Body of pancreas (tissue), 4 donors: ENCODE measurements around the gene UGT2B17. TPM values are rescaled to one million over a fixed set of nuclear protein-coding genes. Genes with fewer than 3 reads are reported as not detected.
"Not testable (repeated sequence)": the region's sequence is repeated elsewhere in the genome, so short reads cannot be mapped to it uniquely, and the experiment has no call there.

Experiments used
- ATAC-seq: fragments of 150-250 bp; one replicate; pipeline ENCODE4 v1.9.1; 2016
- DNase-seq, 4 donors: peaks; one replicate each; pipeline ENCODE4 v3.0.0-alpha.2; 2019
- H3K27ac ChIP-seq, 4 donors: fragments of 200-600 bp; sonication (generic); 1 replicate in 3 of 4; 2 replicates in 1 of 4; pipeline versions ENCODE4 v1.5.1 to v1.6.1; 2016 to 2019; ENCODE audit warnings: mild to moderate bottlenecking in 1 of 4, mixed read lengths in 1 of 4, moderate library complexity in 1 of 4
- H3K27me3 ChIP-seq, 2 donors: fragments of 200-600 bp; sonication (generic); one replicate each; pipeline ENCODE4 v1.6.0; 2016; ENCODE audit warnings: mild to moderate bottlenecking in 1 of 2
- H3K36me3 ChIP-seq, 2 donors: fragments of 200-600 bp; sonication (generic); replicated peaks in 1 of 2; 2 replicates each; pipeline ENCODE4 v1.5.1; 2016; ENCODE audit warnings: low read depth in 2 of 2; ENCODE audit not compliant: insufficient read depth in 1 of 2
- H3K4me1 ChIP-seq: fragments of 200-600 bp; sonication (generic); one replicate; pipeline ENCODE4 v1.6.0; 2016
- H3K4me3 ChIP-seq, 2 donors: fragments of 200-600 bp; sonication (generic); 1 replicate in 1 of 2; 2 replicates in 1 of 2; pipeline ENCODE4 v1.5.1; 2016 to 2019
- H3K9me3 ChIP-seq, 3 donors: fragments of 200-600 bp; sonication (generic); 1 replicate in 2 of 3; 2 replicates in 1 of 3; pipeline ENCODE4 v1.5.1; 2016
- CTCF ChIP-seq, 7 experiments: fragments of 450-650 bp in 4 of 7; fragments of 200-600 bp in 3 of 7; sonication (generic) in 3 of 7; IDR thresholded peaks; one replicate each; pipeline ENCODE4 v1.5.1; 2016 to 2019; ENCODE audit warnings: antibody characterized with exemption in 7 of 7
- POLR2A ChIP-seq, 3 donors: fragments of 450-650 bp; IDR thresholded peaks; one replicate each; pipeline ENCODE4 v1.6.1; 2016; ENCODE audit warnings: antibody characterized with exemption in 3 of 3, mild to moderate bottlenecking in 2 of 3
- WGBS, 2 donors: methylation state at CpG; one replicate each; pipeline ENCODE4 v1.1.5; 2017; 5-methylcytosine and 5-hydroxymethylcytosine counted together
- intact Hi-C: fragments of 100-400 bp; cut with DNase I; formaldehyde crosslinking; loops from one replicate; pipeline ENCODE4 v1.15.1; 2023
- total RNA-seq, 2 donors: library from RNA; depleted of rRNA; stranded (reverse); fragments of >200 nt; gene quantifications; one replicate each; pipeline ENCODE4 v1.1.0, GENCODE V29; 2016

The UGT2B17 gene
- not detected for total RNA-seq

GRCh38 chr4:68576272-68577125 is at the start of gene UGT2B17:
Gene UGT2B17, minus strand, starts transcription at chr4:68576322. Its CDS starts 7,838 bp downstream, at chr4:68568484.
- H3K4me3 ChIP-seq, result no peak within 1 kb of the TSS
- 77 to 79% methylated on average over 7 of the region's 7 CpGs for WGBS, 2 donors
- intact Hi-C loops, result no loop called here
- ATAC-seq, result no peak
- TF ChIP-seq CTCF (IDR thresholded peaks at IDR 0.05), result no peak
- no peak for TF ChIP-seq POLR2A (IDR thresholded peaks at IDR 0.05)
- no peaks in the 10 kb centered on the region for H3K4me1 ChIP-seq
- H3K9me3 ChIP-seq, result no peaks in the 10 kb centered on the region
- no peak within 1 kb of the TSS for H3K27ac ChIP-seq
- no peaks in the 10 kb centered on the region for H3K27me3 ChIP-seq
- H3K36me3 ChIP-seq, result no peaks in the 10 kb centered on the region
- DNase-seq, result no peak

- 94 to 96% methylated on average over 2 of the region's 2 CpGs for WGBS, 2 donors
Measured at GRCh38 chr4:68622731-68623130, 46.6 kb upstream of the UGT2B17 start.

GRCh38 chr4:68617003-68617698 is 41.0 kb upstream of the UGT2B17 start:
- TF ChIP-seq POLR2A (IDR thresholded peaks at IDR 0.05) (no peak), CTCF (IDR thresholded peaks at IDR 0.05) (no peak)
- Histone ChIP-seq H3K4me3 (no peak overlapping the region), H3K9me3 (no peaks in the 10 kb centered on the region), H3K27me3 (no peaks in the 10 kb centered on the region), H3K36me3 (no peaks in the 10 kb centered on the region), H3K27ac (no peak overlapping the region), H3K4me1 (no peaks in the 10 kb centered on the region)
- ATAC-seq (no peak), DNase-seq (no peak)
- intact Hi-C loops, result no loop called here

More at GRCh38 chr4:68622731-68623130, 46.6 kb upstream of the UGT2B17 start:
- DNase-seq, ATAC-seq, H3K36me3 ChIP-seq, intact Hi-C loops, H3K4me1 ChIP-seq, H3K27ac ChIP-seq, H3K27me3 ChIP-seq, H3K9me3 ChIP-seq, H3K4me3 ChIP-seq: not testable (repeated sequence)

- 95% methylated on average over 11 of the region's 11 CpGs for WGBS, 2 donors
- intact Hi-C loops, result no loop called here
- Histone ChIP-seq H3K9me3 (no peaks in the 10 kb centered on the region), H3K27me3 (no peaks in the 10 kb centered on the region), H3K27ac (no peak overlapping the region), H3K4me1 (no peaks in the 10 kb centered on the region), H3K4me3 (no peak overlapping the region), H3K36me3 (no peaks in the 10 kb centered on the region)
- ATAC-seq (no peak), DNase-seq (no peak)
- TF ChIP-seq POLR2A (IDR thresholded peaks at IDR 0.05), result no peak
- no peak for TF ChIP-seq CTCF (IDR thresholded peaks at IDR 0.05)
Measured at GRCh38 chr4:68615699-68616422, 39.7 kb upstream of the UGT2B17 start.

- TF ChIP-seq CTCF (IDR thresholded peaks at IDR 0.05) (no peak), POLR2A (IDR thresholded peaks at IDR 0.05) (no peak)
- 5 to 7% methylated on average over 1 of the region's 1 CpG for WGBS, 2 donors
- Histone ChIP-seq H3K27ac (no peak overlapping the region), H3K36me3 (no peaks in the 10 kb centered on the region), H3K4me1 (no peaks in the 10 kb centered on the region), H3K4me3 (no peak overlapping the region), H3K27me3 (no peaks in the 10 kb centered on the region), H3K9me3 (no peaks in the 10 kb centered on the region)
- intact Hi-C loops, result no loop called here
- no peak for ATAC-seq
- no peak for DNase-seq
Measured at GRCh38 chr4:68613752-68614151, 37.6 kb upstream of the UGT2B17 start.
